Measurements from ENCODE around the gene IL11.
A peak's percentile ranks its signal among the peaks of the same experiment; 100 is the strongest.

IL11 gene

DNA sequence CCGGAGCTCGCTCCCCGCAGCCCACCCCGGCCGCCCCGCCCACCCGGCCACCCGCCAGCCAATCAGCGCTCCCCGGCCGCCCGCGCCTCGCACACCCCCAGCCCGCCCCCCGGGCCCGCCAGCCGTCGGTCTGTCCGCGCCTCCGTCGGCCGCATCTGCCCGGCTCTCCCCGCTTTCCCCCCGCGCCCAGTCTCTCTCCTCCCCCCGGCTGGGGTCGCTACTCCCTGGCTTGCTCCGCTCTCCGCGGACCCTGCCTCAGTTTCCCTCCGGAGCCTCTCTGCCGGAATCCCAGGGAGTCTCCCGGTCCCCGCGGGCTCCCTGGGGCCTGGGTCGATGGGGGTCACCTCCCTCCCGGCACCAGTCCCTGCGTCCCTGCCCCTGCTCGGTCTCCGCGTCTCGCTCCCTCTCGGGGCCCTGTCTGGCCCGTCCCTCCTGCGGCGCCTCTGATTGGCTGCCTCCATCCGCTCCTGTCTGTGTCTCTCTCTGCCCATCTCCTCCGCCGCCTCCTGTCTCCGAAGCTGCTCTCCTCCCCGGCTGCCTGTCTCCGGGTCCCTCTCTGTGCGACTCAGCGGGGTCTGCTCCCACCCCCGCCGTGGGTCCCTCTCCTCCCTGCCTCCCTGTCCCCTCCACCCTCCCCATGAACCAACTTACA is 484 bp downstream of the IL11 start:
- DNase-seq, result no peak

DNA sequence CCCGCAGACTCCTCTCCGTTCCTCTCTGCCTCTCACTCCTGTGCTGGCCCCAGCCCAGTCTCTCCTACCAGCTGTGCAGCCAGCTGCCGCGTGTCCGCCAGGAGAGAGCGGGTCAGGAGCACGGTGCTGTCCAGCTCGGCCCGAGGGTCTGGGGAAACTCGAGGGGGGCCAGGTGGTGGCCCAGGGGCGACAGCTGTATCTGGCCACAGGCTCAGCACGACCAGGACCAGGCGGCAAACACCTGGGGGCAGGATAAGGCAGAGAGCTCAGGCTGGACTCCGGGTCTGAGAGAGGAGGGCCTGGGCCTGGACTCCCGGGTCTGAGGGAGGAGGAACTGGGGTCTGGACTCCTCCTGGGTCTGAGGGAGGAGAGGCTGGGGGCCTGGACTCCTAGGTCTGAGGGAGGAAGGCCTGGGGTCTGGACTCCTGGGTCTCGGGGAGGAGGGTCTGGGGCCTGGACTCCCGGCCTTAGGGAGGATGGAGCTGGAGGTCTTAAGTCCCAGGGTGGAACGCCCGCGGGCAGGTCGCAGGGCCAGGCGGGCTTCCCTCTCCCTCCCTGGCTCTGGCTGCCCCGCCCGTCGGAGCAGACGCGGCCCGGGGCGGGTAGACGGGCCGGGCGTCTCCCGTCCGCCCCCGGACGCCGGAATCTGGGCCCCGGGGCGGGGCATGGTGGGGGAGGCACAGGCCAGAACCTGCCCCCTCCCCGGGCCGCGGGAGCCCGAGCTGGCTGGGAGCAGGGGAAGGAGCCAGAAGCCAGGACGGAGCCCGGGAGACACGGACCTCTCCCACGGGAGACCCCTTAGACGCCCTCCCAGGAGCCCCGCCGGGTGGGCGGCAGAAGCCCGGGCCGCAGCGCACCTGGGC is 1.3 kb downstream of the IL11 start:
- DNase-seq, result no peak

DNA sequence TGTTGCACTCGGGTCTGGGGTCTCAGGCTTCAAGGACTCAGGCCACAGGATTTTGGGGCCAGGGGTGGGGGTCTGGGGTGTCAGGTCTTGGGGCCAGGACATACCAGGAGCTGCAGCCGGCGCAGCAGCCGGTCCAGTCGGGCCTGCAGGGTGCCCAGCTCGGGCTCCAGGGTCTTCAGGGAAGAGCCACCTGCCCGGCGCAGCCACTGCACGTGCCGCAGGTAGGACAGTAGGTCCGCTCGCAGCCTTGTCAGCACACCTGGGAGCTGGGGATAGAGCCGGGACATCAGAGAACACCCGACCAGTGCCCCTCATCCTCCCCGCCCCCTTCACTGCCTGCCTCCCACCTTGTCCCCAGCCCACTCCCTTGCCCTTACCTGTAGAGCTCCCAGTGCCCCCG is 2.2 kb downstream of the IL11 start:
- DNase-seq, result no peak

DNA sequence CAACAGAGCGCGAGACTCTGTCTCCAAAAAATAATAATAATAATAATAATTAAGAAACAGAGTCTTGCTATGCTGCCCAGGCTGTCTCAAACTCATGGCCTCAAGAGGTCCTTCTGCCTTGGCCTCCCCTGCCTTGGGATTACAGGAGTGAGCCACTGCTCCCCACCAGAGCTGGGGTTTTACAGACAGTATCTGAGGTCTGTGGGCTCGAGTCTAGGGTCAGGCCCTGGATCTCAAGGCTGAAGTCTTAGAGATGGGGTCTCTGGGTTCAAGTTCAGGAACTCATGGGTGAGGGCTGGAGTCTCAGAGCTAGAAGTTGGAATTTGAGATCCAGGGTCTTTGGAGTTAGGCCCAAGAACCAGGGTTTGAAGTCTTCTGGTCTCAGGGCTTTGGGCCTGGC is 3.5 kb downstream of the IL11 start:
- no peak for DNase-seq

DNA sequence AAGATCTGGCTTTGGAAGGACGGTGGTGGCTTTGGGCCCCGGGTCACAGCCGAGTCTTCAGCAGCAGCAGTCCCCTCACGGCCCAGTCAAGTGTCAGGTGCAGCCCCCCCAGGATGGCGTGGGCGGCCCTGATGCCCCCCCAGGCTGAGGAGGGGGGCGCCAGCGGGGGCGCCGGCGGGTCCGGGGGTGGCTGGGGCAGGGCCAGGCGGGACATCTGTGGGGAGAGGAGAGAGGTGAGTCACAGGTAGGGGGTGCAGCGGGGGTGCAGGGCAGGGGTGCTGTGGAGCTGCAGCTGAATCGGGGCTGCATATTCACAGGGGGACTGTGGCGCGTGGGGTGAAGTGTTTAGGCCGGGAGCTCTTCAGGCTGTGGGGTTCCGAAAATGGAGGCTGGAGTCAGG is 4.3 kb downstream of the IL11 start:
- DNase-seq, result no peak

DNA sequence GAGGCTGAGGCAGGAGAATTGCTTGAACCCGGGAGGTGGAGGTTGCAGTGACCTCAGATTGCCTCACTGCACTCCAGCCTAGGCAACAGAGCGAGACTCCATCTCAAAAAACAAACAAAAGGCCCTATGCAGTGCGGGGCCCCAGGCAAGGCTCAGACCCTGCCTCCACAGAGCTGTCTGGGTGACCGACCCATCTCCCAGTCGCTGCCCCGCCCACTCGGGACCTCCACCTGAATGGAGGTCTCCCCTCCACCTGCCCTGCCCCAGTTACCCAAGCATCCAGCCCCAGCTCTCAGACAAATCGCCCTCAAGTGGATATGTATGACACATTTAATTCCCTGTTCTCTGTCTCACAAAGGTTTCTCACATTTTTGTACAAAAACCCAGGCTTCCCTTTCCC is 5.0 kb downstream of the IL11 start:
- no peak for DNase-seq

DNA sequence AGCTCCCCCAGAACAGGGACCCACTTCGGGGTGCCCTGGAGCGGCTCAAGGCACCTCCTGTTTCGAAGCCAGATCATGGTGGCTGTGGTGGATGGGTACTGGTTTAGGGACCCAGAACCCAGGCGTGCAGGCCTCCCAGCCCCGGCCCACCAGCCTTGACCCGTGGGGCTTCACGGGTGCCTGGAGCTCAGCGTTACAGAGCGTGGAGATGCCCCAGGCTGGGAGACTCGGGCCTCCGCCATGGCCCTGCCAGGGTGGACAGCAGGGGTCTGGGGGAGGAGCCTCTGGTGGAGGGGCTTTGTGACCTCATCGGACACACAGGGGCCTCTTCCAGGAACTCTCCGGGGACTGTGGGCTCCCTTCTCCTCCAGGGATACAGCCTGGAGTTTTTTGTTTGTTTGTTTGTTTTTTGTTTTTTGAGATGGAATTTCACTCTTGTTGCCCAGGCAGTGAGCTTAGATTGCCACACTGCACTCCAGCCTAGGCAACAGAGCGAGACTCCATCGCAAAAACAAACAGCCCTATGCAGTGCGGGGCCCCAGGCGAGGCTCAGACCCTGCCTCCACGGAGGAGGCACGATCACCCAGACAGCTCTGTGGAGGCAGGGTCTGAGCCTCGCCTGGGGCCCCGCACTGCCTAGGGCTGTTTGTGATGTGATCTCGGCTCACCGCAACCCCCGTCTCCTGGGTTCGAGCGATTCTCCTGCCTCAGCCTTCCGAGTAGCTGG is 7.1 kb downstream of the IL11 start, which contains the start of gene GARIN5B:
TSS of gene GARIN5B (minus strand) at position 271 of the 727 bp plus-strand sequence. CDS start at position 77, 194 bp downstream.
- DNase-seq, result no peak

DNA sequence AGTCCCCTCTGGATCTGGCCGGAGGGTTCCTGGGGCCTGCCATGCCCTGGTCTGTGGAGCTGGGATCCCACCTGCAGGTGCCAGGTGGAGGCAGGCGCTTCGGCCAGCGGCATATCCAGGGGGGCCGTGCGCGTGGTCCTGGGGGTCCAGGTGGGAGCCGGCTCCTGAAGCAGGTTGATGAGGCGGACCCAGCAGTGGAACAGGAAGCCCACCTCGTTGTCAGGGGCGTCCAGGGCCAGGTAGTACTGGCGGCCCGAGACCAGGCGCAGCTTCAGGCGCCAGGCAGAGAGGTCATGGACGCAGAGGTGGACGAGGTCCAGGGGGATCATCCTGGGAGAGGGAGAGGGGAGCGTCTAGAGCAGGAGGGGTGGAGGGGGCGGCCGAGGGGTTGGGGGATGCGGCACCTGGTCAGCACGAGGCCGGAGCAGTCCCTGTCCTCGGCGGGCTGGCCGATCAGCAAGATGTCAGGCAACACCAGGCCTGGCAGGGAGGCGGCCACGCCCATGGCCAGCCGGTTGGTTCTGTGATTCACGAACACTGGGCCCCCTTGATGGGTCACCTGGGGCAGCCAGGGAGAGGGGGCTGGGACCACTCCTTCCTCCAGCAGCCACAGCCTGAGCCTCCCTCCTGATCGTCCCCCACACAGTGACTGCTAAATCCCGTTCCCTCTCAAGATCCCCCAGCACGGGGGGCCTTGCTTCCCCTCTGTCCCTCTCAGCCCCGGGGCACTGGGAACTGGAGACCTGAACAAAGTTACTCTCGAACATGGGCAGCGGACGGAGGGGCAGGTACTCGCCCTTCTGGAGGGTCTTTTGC is 7.9 kb downstream of the IL11 start:
- DNase-seq, result no peak

DNA sequence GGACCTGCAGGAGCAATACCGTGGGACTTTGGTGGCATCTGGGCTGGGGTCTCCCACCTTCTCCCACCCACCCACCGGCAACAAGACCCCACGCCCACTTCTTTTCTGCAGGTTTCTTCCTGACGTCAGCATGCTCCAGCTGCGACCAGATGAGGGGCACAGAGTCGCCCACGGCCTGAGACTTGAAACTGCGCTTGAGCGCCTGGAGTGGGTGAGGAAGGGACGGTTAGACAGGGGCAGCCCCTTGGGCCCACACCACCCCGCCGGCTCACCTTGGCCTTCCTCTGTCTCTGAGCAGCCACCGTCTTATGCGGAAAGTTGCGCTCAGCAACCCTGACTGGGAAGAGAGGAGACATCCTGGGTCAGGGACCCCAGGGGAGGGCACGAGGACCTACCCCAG is 9.4 kb downstream of the IL11 start:
- no peak for DNase-seq

DNA sequence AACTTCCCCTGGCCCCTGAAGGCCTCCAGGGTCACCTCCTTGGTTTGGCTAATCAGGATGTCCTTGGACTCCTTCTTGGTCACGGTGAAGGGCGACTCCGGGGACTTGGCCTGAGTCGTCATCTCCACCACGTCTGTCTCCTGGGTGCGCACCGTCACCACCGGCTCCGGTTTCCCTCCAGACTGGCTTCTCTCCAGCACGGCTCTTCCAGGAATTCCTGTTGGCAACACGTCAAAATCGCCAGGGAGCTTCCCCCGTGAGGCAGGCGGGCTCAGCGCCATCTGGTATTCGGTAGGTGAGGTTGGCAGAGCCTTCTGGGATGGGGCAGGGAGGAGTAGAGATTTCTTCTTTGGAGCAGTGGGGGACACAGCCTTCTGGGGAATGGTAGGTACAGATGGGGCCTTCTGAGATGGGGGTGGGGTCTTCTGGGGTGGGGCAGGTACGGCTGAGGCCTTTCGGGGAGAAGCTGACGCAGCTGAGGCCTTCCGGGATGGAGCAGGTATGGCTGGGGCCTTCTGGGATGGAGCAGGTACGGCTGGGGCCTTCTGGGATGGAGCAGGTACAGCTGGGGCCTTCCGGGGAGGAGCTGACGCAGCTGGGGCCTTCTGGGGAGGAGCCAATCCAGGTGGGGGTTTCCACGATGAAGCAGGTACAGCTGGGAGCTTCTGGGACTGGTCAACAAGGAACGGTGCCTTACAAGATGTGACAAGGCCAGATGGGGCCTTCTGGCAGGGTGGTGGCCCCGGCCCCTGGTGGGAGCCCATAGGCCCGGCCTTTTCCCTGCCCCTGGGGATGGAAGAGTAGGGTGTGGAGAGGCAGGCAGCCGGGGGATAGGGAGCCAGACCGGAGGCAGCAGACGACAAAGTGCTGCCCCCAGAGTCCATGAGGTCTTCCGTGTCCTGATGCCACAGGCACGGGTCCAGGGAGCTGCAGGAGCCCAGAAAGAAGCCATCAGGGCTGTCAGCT is 11.0 kb downstream of the IL11 start:
- no peak for DNase-seq

DNA sequence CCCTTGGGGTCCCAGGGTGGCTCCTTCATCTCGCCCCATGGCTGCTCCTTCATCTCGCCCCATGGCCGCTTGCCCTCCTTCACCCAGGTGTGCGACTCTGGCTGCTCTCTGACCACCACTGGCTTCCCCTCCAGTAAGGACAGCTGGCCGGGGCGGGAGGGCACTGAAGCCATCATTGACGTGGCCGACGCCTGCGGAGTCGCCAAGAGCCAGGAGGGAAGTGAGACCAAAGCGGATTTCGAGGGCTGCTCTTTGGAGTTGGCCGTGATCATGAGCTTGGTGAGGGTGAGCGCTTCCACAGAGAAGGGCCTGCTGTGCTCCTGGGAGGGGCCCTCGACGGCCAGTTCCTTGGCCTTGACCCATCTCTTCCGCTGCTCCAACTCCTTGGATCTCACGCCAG is 11.8 kb downstream of the IL11 start:
- no peak for DNase-seq

DNA sequence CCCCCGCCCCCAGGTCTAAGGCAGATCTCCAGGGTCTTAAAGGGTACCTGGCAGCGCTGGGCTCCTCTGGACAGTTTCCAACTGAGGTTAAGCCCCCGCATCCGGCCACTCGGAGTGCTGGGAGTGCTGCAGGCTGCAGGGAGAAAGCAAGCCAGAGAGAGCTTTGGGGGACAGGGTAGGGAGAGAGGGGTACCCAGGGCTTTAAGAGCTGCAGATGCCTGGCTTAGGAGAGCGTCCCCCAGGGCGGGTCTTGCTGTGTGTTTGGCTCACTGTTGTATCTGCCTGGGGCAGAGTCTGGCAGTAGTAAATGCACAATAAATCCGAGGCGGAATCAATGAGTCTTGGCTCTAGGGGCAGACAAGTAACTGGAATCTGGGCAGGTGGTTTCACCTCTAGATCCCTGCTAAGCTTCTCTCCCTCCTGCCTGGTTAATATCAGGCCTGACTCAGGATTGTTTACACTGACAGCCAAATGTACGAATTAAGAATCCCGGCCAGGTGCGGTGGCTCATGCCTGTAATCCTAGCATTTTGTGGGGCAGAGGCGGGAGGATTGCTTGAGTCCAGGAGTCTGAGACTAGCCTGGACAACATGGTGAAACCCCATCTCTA is 14.9 kb downstream of the IL11 start:
- no peak for DNase-seq

DNA sequence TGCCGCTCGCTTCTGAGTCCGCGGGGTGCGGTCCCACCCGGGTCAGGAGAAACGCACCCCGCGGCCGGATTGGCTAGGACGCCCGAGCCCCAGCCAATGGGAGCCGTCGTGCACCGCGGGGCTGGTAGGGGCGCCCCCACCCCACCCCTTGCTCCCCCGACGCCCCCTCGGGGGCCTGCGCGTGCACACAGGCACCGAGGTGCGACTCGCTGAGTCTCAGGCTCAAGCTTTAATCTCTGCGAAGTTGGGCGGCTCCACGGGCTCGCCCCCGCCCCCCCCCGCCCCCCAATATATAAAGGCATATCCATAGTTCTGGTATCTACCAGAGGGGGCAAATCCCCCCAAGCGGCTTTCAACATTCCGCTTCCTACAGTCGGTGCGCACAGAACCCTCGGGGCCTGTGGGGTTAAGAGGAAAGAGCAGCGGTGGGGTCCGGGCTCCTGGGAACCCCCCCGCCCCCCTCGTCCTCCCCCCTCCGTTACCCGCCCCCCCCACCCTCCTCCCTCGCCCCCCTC is 15.5 kb downstream of the IL11 start, which contains the start of gene COX6B2:
TSS of gene COX6B2 (minus strand) at position 22 of the 515 bp plus-strand sequence. CDS start 198 bp downstream, outside the sequence.
- no peak for DNase-seq

DNA sequence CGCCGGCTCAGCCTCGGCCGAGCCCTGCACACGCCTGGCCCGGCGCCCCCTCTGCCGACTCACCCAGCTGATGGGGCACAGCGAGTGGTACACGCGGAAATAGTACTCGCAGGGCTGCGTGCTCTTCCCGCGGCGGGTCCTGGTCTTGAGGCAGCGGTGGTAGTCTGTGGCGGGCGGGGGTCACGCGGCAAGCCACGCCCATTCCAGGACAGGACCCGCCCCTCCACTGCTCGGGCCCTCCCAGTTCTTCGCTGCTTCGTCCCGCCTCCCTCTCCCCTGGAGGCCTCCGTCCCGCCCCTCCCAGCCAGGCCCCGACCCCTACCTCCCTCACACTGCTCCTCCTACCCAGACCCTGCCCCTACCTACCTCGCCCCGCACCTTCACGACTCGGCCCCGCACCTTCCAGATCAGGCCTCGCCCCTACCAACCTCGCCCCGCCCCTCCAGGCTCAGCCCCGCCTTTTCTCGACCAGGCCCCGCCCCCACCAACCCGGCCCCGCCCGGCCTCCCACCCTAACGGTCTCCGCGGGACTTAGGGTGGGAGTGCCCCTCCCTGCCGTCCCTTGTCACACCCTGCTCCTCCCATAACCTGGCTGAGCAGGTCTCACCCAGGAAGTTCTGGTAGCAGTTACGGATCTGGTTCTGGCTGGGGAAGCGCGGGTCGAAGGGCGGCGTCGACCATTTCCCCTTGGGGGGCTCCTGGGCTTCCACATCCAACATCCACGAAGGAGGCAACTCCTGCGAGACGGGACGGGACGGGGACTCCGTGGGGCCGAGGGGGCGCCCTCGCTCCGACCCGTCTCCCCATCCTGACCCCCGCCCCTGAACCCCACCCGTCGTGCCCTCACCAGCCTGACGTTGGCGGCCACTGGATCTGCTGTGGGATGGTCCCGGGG is 16.2 kb downstream of the IL11 start:
- peak; percentile 53 for DNase-seq

DNA sequence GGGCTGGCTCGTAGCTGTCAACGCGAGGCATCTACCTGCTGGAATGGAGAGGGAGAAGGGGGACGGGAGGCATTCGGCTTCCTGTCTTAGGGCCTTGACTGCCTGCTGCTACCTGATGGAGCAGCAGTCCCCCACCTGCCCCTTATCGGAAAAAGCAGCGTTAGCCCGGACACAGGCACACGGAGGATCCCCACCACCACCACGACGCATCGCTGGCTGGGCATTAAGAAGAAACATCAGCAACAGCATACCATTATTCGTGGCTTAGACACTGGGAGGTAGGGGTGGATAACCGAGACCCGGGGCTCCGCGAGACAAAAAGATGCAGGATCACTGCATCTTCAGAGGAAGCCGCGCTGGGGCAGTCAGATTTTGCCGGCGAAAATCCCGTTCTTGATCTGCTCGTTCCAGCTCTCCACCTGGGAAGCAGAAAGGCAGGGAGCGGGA is 16.9 kb downstream of the IL11 start:
- no peak for DNase-seq

DNA sequence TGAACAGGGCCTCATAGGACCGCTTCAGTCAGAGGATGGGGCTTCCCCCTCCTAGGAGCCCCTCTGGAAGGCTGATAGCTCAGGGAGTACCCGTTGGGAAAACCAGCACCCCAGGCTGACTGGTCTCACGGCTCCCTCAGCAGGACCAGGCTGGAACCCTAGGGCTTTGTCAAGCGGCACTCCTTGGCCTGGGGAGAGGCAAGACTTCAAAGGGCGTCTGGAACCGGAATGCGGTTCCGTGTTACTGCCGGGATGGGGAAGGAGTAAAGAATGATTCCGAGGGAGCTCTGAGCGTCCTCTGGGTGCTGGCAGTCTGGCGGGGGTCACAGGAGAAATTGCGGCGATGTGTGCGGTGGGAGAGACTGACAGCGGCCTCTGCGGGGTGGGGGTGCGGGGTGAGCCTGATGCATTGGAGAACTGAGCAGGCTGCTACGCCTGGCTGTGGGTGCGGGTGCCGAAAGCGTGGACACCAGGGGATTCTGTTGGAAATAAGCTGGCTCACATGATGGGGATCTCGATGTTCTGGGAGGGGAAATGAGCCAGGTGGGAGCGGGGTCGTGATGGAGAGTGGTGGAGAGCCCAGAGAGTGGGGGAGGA is 17.6 kb downstream of the IL11 start:
- no peak for DNase-seq

DNA sequence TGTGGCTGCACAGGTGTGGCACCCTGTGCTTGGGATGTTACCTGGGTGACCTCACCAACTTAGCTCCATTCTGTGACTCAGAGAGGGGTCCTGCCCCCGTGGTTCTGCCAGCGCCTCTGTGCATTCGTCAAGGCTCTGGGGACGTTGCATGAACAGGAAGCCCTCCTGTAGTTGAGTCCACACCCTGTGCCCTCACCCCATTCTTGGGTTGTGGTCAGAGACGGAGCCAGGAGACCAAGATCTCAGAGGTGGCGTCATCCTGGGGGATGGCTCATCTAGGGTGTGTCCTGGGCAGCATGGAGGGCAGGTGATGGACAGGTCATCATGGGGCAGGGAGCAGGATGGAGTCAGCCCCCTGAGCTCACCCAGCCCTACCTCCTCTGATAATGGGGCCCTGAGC is 18.2 kb downstream of the IL11 start:
- peak; percentile 9 for DNase-seq

DNA sequence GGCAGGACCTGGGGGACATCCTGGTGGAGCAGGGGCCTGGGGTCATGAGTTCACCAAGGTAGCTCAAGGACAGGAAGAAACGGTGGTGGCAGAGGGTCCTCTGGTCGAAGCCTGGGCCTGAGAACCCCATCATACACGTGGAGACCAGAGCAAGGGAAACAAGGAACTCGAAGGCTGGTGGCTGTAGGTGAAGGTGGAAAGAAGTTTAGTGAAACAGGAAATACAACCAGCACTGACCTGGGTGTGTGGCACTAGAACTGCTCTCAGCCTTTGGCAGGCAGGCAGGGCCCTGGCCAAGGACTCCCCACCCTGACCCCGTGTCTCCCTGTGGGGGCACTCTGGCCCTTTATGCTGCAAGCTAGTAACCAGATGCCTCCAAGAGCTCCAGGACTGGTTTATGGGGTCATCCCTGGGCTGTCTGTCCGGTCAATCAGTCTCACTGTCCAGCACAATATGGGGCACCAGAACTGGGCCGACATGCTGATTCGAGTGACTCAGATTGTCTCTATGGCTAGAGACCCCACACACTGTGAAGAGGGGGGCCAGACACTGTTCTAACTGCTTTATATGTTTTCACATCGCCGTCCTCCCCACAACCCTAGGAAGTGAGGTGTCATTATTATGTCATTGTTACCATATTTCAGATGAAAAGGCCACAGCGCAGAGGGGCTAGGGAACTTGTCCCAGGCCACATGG is 19.5 kb downstream of the IL11 start:
- DNase-seq, result no peak
